Purkinje cell (primary cell): ENCODE results near the gene FAM98C. TPM values are rescaled to one million over a fixed set of nuclear protein-coding genes. Genes with fewer than 3 reads are reported as not detected.

ENCODE experiments used
- polyA plus RNA-seq: library from polyadenylated mRNA; unstranded; fragments of >200 nt; fragmentation: Nextera tagmentation; gene quantifications from 2 replicates; pipeline ENCODE4 v1.2.1, GENCODE V29; 2014

FAM98C gene
- 2.2 and 6.1 TPM in 2 replicates for polyA plus RNA-seq

GRCh38 chr19:38402967-38403674, at the start of gene FAM98C:
Gene FAM98C, plus strand, starts transcription at chr19:38403093. Its CDS starts 61 bp downstream, at chr19:38403154.

DNA sequence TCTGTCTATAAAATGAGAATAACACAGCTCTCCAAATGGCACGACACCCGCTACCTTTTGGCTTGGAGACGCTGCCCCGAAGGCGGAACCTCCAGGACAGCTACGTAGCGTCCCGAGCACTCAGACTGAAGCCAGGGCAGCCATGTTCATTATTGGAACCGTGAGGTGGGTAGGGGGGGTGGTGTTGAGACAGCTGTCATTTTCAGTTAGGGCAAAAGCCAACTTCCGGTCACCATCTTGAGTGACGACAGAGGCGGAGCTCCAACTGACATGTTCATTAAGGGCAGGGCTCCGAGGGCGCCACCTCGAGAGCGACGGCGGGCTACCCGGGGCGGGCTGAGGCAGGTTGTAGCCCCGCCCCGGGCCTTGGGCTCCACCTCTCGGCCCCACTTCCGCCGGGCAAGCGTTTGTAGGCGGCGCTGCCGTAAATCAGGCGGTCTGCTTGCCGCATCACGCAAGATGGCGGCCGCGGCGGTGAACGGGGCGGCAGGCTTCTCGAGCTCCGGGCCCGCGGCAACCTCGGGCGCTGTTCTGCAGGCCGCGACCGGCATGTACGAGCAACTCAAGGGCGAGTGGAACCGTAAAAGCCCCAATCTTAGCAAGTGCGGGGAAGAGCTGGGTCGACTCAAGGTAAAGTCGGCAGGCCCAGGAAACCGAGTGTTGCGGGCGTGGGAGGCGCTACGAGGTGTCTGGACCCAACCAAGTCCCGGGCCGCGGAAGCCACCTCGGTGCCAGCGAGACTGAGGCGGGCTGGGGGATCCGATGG, 28.4 kb upstream of the FAM98C start, which contains the start of gene PSMD8:
PSMD8 (plus strand) TSS at position 240 of the 766 bp plus-strand sequence; CDS start at position 271, 31 bp downstream.

GRCh38 chr19:38387550-38388348, 15.1 kb upstream of the FAM98C start, which contains the start of gene GGN:
Gene GGN, minus strand, starts transcription at chr19:38388034. Its CDS starts 773 bp downstream, at chr19:38387261.

DNA sequence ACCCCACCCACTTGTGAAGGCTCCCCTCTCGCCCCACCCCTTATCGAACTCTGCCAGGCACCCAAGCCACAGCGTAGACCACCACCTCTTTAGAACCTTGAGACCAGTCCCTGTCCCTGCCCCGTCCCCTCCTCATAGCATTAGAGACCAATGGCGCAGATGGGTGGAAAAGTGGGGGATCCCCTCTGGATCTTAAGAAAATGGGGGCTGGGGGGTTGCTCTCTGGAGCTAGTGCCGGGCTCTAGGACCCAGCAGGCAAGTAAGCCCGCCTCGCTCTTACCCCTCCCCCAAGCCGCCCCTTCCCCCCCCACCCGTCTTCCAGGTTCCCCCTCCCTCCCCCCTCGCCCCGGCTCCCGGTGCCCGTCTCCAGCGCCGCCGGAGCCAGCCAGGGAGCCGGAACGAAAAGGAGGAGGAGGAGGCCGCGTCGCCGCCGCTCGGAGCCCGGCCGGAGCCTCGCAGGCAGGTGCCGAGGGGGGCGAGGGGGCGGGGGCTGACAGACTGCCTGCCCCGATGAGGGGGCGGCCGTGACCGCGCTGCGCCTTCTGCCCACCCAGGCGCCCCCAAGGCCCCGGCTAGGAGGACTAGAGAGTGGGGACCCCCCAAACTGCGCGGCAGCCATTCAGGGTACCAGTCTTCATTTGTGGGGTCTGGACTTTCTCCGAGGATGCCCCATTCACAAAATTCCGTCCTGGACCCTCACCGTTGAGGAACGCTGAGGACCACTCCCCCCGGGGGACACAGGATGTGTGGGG, 14.4 kb upstream of the FAM98C start, which contains the start of gene SPRED3:
SPRED3 (plus strand) TSS at position 349 of the 752 bp plus-strand sequence. CDS start 1,606 bp downstream, outside the sequence.

GRCh38 chr19:38425810-38426466, 23.0 kb downstream of the FAM98C start, which contains the start of gene RASGRP4:
Gene RASGRP4, minus strand, starts transcription at chr19:38426219. Its CDS starts 128 bp downstream, at chr19:38426091.

DNA sequence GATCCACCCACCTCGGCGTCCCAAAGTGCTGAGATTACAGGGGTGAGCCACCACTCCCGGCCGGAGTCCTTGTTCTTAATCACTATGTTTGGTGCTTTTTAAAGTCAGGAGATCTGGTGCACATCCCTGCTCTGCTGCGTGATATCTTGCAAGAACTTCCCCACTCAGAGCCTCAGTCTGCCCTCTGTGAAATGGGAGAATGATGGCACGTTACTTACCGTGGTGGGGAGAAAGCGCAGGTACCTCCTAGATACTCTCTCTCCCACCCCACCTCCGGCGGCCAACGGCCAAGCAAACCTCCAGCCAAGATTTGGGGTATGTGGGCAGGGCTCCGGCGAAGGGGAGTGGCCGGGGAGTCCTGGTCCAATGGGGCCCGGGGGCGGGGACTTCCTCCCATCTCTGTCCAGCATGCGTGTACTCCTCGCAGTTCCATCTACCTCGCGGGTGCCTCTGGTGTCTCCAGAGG, 30.4 kb downstream of the FAM98C start, which contains the start of gene RYR1:
RYR1 (plus strand) TSS at position 424 of the 466 bp plus-strand sequence. CDS start 139 bp downstream, outside the sequence.

Other genes with a start within 250 kb of the FAM98C start
- gene DPF1, start 178.9 kb upstream of the FAM98C start, polyA plus RNA-seq = 0.87 TPM in 1 of 2 replicates, not detected in the other
- 1.3 TPM in 1 of 2 replicates, not detected in the other for gene PPP1R14A, start 146.7 kb upstream of the FAM98C start, polyA plus RNA-seq
- gene SPINT2, start 138.5 kb upstream of the FAM98C start, polyA plus RNA-seq = 86.8 and 104 TPM in 2 replicates
- gene C19orf33, start 98.8 kb upstream of the FAM98C start, polyA plus RNA-seq = not detected in 2 replicates
- 40.3 and 41.9 TPM in 2 replicates for gene YIF1B, start 87.1 kb upstream of the FAM98C start, polyA plus RNA-seq
- not detected in 2 replicates for gene KCNK6, start 83.2 kb upstream of the FAM98C start, polyA plus RNA-seq
- 0.39 TPM in 1 of 2 replicates, not detected in the other for gene CATSPERG, start 67.3 kb upstream of the FAM98C start, polyA plus RNA-seq
- 98.1 and 111 TPM in 2 replicates for gene PSMD8, start 28.5 kb upstream of the FAM98C start, polyA plus RNA-seq
- not detected in 2 replicates for gene GGN, start 15.1 kb upstream of the FAM98C start, polyA plus RNA-seq
- gene SPRED3, start 14.4 kb upstream of the FAM98C start, polyA plus RNA-seq = 0.62 and 1.1 TPM in 2 replicates
- 0.17 TPM in 1 of 2 replicates, not detected in the other for gene RASGRP4, start 23.1 kb downstream of the FAM98C start, polyA plus RNA-seq
- 6.9 and 9.2 TPM in 2 replicates for gene RYR1, start 30.6 kb downstream of the FAM98C start, polyA plus RNA-seq
- gene MAP4K1, start 214.9 kb downstream of the FAM98C start, polyA plus RNA-seq = not detected in 2 replicates
- gene EIF3K, start 216.1 kb downstream of the FAM98C start, polyA plus RNA-seq = 469 and 501 TPM in 2 replicates
- gene ACTN4, start 244.6 kb downstream of the FAM98C start, polyA plus RNA-seq = 1.1 and 2.8 TPM in 2 replicates